GM12878 (cell line): ENCODE results near the gene CUL9. TPM values are rescaled to one million over a fixed set of nuclear protein-coding genes. Genes with fewer than 3 reads are reported as not detected.

Experiments used
- ATAC-seq: fragments of 200-7000 bp; cut with Tn5 transposase; 3 replicates; pipeline ENCODE4 v1.9.1; 2020; ENCODE audit warnings: mild to moderate bottlenecking, moderate library complexity
- BruUV-seq: library from RNA; stranded (reverse); fragments of 400-500 nt; replicated peaks from 2 replicates; lab custom pipeline; 2021; lab: Mats Ljungman, UMichigan
- CTCF ChIA-PET: fragments of 300-600 bp; sonication (Branson Sonifier 250); formaldehyde crosslinking; extraction: SDS; loops from one replicate; lab custom pipeline; 2021; ENCODE audit warnings: inconsistent platforms; lab: Yijun Ruan, JAX
- POLR2A ChIA-PET: fragments of 350-600 bp; formaldehyde crosslinking; extraction: SDS; loops from one replicate; lab custom pipeline; 2021; ENCODE audit warnings: inconsistent platforms; lab: Charles Lee
- RAD21 ChIA-PET: fragments of 300-600 bp; sonication (Branson Sonifier 250); formaldehyde crosslinking; loops from one replicate; lab custom pipeline; 2023; ENCODE audit warnings: antibody characterized with exemption; ENCODE audit not compliant: unreplicated experiment; lab: Charles Lee
- SMC1A ChIA-PET: fragments of 300-600 bp; sonication (Branson Sonifier 250); formaldehyde crosslinking; loops from one replicate; lab custom pipeline; 2023; ENCODE audit not compliant: unreplicated experiment, uncharacterized antibody; lab: Charles Lee
- DNase-seq: peaks from one replicate; pipeline ENCODE4 v3.0.0-alpha.2; 2011; ENCODE audit warnings: low read depth, low spot score
- FAIRE-seq: peaks from 3 replicates; lab custom pipeline; 2011; peaks lifted over from hg19 to GRCh38; lab: Jason Lieb, UNC
- H2AFZ ChIP-seq: 2 replicates; pipeline ENCODE4 v1.6.0; 2011; ENCODE audit warnings: low read depth, low read length, control low read depth; ENCODE audit not compliant: control insufficient read depth
- H3K27ac ChIP-seq: 2 replicates; pipeline ENCODE4 v1.5.1; 2011; ENCODE audit warnings: control low read depth; ENCODE audit not compliant: control insufficient read depth, insufficient read depth
- H3K27me3 ChIP-seq, 2 experiments: replicated peaks in 1 of 2; 2 replicates each; pipeline versions ENCODE4 v1.6.0 to v1.6.1; 2011; ENCODE audit warnings: low read length in 1 of 2; ENCODE audit not compliant: control insufficient read depth in 2 of 2, insufficient read depth in 2 of 2
- H3K36me3 ChIP-seq, 2 experiments: 2 replicates each; pipeline ENCODE4 v1.5.1; 2011; ENCODE audit warnings: low read length in 1 of 2; ENCODE audit not compliant: control insufficient read depth in 2 of 2, insufficient read depth in 2 of 2
- H3K4me1 ChIP-seq: 2 replicates; pipeline ENCODE4 v1.6.1; 2011; ENCODE audit warnings: mild to moderate bottlenecking, low read length, moderate library complexity, mixed read lengths; ENCODE audit not compliant: control insufficient read depth, insufficient read depth
- H3K4me2 ChIP-seq: 2 replicates; pipeline ENCODE4 v1.6.0; 2011; ENCODE audit warnings: control low read depth; ENCODE audit not compliant: control insufficient read depth, insufficient read depth
- H3K4me3 ChIP-seq: fragments of 200-600 bp; sonication (generic); 2 replicates; pipeline ENCODE4 v1.5.1; 2016
- H3K79me2 ChIP-seq: 2 replicates; pipeline ENCODE4 v1.6.0; 2011; ENCODE audit warnings: low read length; ENCODE audit not compliant: control insufficient read depth, insufficient read depth
- H3K9ac ChIP-seq: 2 replicates; pipeline ENCODE4 v1.8.0; 2011; ENCODE audit warnings: low read length, control low read depth, mixed read lengths; ENCODE audit not compliant: control insufficient read depth, insufficient read depth
- H3K9me3 ChIP-seq: replicated peaks from 3 replicates; pipeline ENCODE4 v1.5.1; 2011; ENCODE audit warnings: mild to moderate bottlenecking, low read length; ENCODE audit not compliant: control insufficient read depth, insufficient read depth
- H4K20me1 ChIP-seq: 2 replicates; pipeline ENCODE4 v1.6.0; 2011; ENCODE audit not compliant: control insufficient read depth, insufficient read depth
- CTCF ChIP-seq, 3 experiments: IDR thresholded peaks in 2 of 3; conservative IDR thresholded peaks in 1 of 3; 2 replicates each; pipeline ENCODE4 v1.5.1; 2011; ENCODE audit warnings: low read depth in 3 of 3, low read length in 3 of 3, mild to moderate bottlenecking in 3 of 3, control low read depth in 2 of 3, moderate library complexity in 2 of 3, inconsistent platforms in 1 of 3, mixed read lengths in 1 of 3; ENCODE audit not compliant: control insufficient read depth in 2 of 3, insufficient read depth in 1 of 3; ENCODE audit errors: extremely low read depth in 1 of 3
- FOS ChIP-seq: IDR thresholded peaks from 3 replicates; pipeline ENCODE4 v1.6.1; 2011; ENCODE audit warnings: borderline replicate concordance; ENCODE audit not compliant: insufficient read length; ENCODE audit errors: extremely low read depth
- IRF4 ChIP-seq: IDR thresholded peaks from 2 replicates; pipeline ENCODE4 v1.6.1; 2011; ENCODE audit warnings: low read depth, low read length
- MXI1 ChIP-seq: fragments of 150-350 bp; IDR thresholded peaks from 2 replicates; pipeline ENCODE4 v1.6.1; 2011; ENCODE audit warnings: low read depth, mild to moderate bottlenecking, inconsistent platforms, low read length, improper control_type of control experiment
- NFYB ChIP-seq: IDR thresholded peaks from 2 replicates; pipeline ENCODE4 v1.6.1; 2011; ENCODE audit warnings: low read depth, mild to moderate bottlenecking, low read length, improper control_type of control experiment, moderate library complexity; ENCODE audit not compliant: insufficient read depth
- NKRF ChIP-seq: fragments of 450-650 bp; conservative IDR thresholded peaks from 2 replicates; pipeline ENCODE4 v1.6.1; 2017; ENCODE audit warnings: mild to moderate bottlenecking, moderate library complexity
- RAD21 ChIP-seq: IDR thresholded peaks from 2 replicates; pipeline ENCODE4 v1.6.1; 2011; ENCODE audit warnings: mild to moderate bottlenecking, low read depth, low read length, moderate library complexity; ENCODE audit not compliant: insufficient read depth
- SMC3 ChIP-seq: IDR thresholded peaks from 2 replicates; pipeline ENCODE4 v1.6.1; 2011; ENCODE audit warnings: low read length, improper control_type of control experiment, borderline replicate concordance
- WRNIP1 ChIP-seq: IDR thresholded peaks from 2 replicates; pipeline ENCODE4 v1.6.1; 2011; ENCODE audit warnings: low read depth, low read length, improper control_type of control experiment, borderline replicate concordance
- WGBS: methylation state at CpG from one replicate; pipeline ENCODE4 v1.1.6; 2016; ENCODE audit warnings: low lambda C conversion rate; ENCODE audit not compliant: insufficient replicate concordance, insufficient coverage; ENCODE audit errors: missing lambda C conversion rate; 5-methylcytosine and 5-hydroxymethylcytosine counted together
- in situ Hi-C: fragments of 300-500 bp; cut with MboI; formaldehyde crosslinking; loops from 9 replicates; pipeline ENCODE4 v1.14.3; 2018; ENCODE audit warnings: mixed read lengths
- intact Hi-C: fragments of 100-400 bp; cut with micrococcal nuclease; formaldehyde crosslinking; loops from one replicate; pipeline ENCODE4 v1.14.2; 2022; ENCODE audit not compliant: unreplicated experiment
- polyA plus RNA-seq, 11 experiments: library from polyadenylated mRNA; depleted of rRNA in 4 of 11; unstranded in 6 of 11; stranded (reverse) in 5 of 11; fragments of >200 nt; fragmentation: Nextera tagmentation in 4 of 11; fragmentation: Illumina TruSeq in 1 of 11; extraction: Ambion mirVana in 4 of 11; extraction: Trizol in 1 of 11; gene quantifications; 1 replicate in 1 of 11; 2 replicates in 10 of 11; pipeline versions ENCODE4 v1.2.1 to v1.2.3, GENCODE V29; 2011 to 2016; ENCODE audit warnings: inconsistent platforms in 2 of 11, missing spikeins in 2 of 11, low read depth in 1 of 11
- total RNA-seq, 4 experiments: library from RNA; depleted of rRNA in 3 of 4; stranded (reverse); fragments of >200 nt in 3 of 4; fragmentation: Illumina TruSeq in 1 of 4; extraction: Trizol in 1 of 4; gene quantifications; 2 replicates each; pipeline versions ENCODE4 v1.2.1 to v1.2.3, GENCODE V29; 2013 to 2021

The CUL9 gene
- total and polyA plus RNA-seq, 10 of the 15 experiments (the other 5 are each of a cell fraction or from before 2014, with no cell fraction given): 1.2 to 48.3 (median 17.2) TPM

GRCh38 chr6:43205849-43206248 lies 23.9 kb downstream of the CUL9 start (continued):
- no peak for TF ChIP-seq NFYB
- TF ChIP-seq IRF4: no peak
- no peak for TF ChIP-seq WRNIP1

GRCh38 chr6:43207286-43207685 lies 25.3 kb downstream of the CUL9 start:
- ATAC-seq (no peak), FAIRE-seq (no peak), DNase-seq (no peak)
- Histone ChIP-seq H3K27ac (no peak overlapping the region), H3K4me3 (no peak overlapping the region), H3K9me3 (no peaks in the 10 kb centered on the region), H3K27me3 (no peaks in the 10 kb centered on the region), H3K9ac (no peak overlapping the region), H3K4me2 (no peak overlapping the region), H4K20me1 (no peaks in the 10 kb centered on the region), H2AFZ (no peak overlapping the region), H3K4me1 (no peaks in the 10 kb centered on the region), H3K36me3 (no peaks in the 10 kb centered on the region; a peak in 1 of 4 replicates), H3K79me2 (no peaks in the 10 kb centered on the region)
- TF ChIP-seq NFYB (no peak), FOS (no peak), MXI1 (no peak)
- CTCF ChIA-PET: no interaction called here
- WGBS: 72% methylated on average over 2 of the region's 2 CpGs
- POLR2A ChIA-PET: no interaction called here
- in situ Hi-C loops (no loop called here), intact Hi-C loops (no loop called here)
- RAD21 ChIA-PET: no interaction called here
- SMC1A ChIA-PET: no interaction called here
- no TSS peak for BruUV-seq

GRCh38 chr6:43211955-43212354 lies 30.0 kb downstream of the CUL9 start:
- POLR2A ChIA-PET: interaction anchor here (0.5 to 1.4 kb wide), 2 partner anchors 12 to 230 kb away, joined by 3 to 4 read pairs; no protein-coding TSS in a partner anchor
- ATAC-seq (no peak), FAIRE-seq (no peak), DNase-seq (no peak)
- H3K4me2 ChIP-seq: no peak overlapping the region
- no peaks in the 10 kb centered on the region for H3K9me3 ChIP-seq
- CTCF ChIA-PET: interaction anchor here (1.0 to 1.3 kb wide), 3 partner anchors 11 to 186 kb away, joined by 3 to 6 read pairs (median 4); partner anchors contain the start of gene DNPH1
- H4K20me1 ChIP-seq: no peaks in the 10 kb centered on the region
- in situ Hi-C loops: no loop called here
- 100% methylated on average over 1 of the region's 1 CpG for WGBS
- BruUV-seq: no TSS peak
- SMC1A ChIA-PET: interaction anchor here (1.3 kb wide), 1 partner anchor 9 kb away, joined by 3 read pairs; no protein-coding TSS in a partner anchor
- RAD21 ChIA-PET: no interaction called here
- H3K36me3 ChIP-seq: peaks cover 0 to 1% of the 10 kb centered on the region in 2 experiments; a peak in 2 of 4 replicates
- TF ChIP-seq NKRF: no peak
- peak in 1 of 3 experiments; percentile 11; a peak in 3 of 6 replicates for TF ChIP-seq CTCF (IDR thresholded peaks at IDR 0.05 in 2 of 3, conservative IDR thresholded peaks at IDR 0.05 in 1 of 3; ENCODE audit: control insufficient read depth in 2 of 3, extremely low read depth in 1 of 3, insufficient read depth in 1 of 3, low read depth in 3 of 3, low read length in 3 of 3)
- TF ChIP-seq RAD21: peak; percentile 21
- peak; percentile 34; the same call in 1 of the 2 replicates for TF ChIP-seq SMC3
- no peaks in the 10 kb centered on the region for H3K27me3 ChIP-seq
- no peak overlapping the region for H3K9ac ChIP-seq
- no peaks in the 10 kb centered on the region for H3K4me1 ChIP-seq
- no peak overlapping the region for H3K4me3 ChIP-seq
- intact Hi-C loops: no loop called here
- H3K27ac ChIP-seq: no peak overlapping the region
- no peak overlapping the region for H2AFZ ChIP-seq
- no peaks in the 10 kb centered on the region for H3K79me2 ChIP-seq
